ENCODE results near the gene SOX8.

SOX8 gene

DNA sequence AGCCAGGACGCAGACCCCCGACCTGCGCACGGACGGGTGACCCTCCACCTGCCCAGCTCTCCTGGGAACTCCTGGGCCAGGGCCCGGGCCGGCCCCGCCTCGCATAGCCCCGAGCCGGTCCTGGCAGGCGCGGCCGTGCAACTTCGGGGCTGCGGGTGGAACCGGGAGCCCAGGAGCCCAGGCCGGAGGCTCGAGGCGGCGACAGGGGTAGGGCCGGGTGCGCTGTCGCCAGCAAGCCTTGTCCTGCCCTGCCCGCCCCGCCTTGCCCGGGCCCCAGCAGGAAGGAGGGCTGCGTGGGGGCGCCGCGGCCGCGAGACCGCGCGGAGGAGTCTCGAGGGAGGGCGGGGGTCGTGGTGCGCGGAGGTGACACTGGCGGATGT lies 11.2 kb upstream of the SOX8 start (continued):
- TF ChIP-seq, protein P1, sequence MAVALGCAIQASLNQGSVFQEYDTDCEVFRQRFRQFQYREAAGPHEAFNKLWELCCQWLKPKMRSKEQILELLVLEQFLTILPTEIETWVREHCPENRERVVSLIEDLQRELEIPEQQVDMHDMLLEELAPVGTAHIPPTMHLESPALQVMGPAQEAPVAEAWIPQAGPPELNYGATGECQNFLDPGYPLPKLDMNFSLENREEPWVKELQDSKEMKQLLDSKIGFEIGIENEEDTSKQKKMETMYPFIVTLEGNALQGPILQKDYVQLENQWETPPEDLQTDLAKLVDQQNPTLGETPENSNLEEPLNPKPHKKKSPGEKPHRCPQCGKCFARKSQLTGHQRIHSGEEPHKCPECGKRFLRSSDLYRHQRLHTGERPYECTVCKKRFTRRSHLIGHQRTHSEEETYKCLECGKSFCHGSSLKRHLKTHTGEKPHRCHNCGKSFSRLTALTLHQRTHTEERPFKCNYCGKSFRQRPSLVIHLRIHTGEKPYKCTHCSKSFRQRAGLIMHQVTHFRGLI (tag by site-specific recombination; IDR thresholded peaks at IDR 0.05): no peak
- TF ChIP-seq, protein P2, sequence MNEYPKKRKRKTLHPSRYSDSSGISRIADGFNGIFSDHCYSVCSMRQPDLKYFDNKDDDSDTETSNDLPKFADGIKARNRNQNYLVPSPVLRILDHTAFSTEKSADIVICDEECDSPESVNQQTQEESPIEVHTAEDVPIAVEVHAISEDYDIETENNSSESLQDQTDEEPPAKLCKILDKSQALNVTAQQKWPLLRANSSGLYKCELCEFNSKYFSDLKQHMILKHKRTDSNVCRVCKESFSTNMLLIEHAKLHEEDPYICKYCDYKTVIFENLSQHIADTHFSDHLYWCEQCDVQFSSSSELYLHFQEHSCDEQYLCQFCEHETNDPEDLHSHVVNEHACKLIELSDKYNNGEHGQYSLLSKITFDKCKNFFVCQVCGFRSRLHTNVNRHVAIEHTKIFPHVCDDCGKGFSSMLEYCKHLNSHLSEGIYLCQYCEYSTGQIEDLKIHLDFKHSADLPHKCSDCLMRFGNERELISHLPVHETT (tag by site-specific recombination; IDR thresholded peaks at IDR 0.05): no peak
- TF ChIP-seq ZNF558 (tag by site-specific recombination; IDR thresholded peaks at IDR 0.05) (no peak), ZNF335 (tag by site-specific recombination; conservative IDR thresholded peaks at IDR 0.05) (no peak), ZNF792 (tag by site-specific recombination; IDR thresholded peaks at IDR 0.05) (no peak), ZFP69B (tag by site-specific recombination; IDR thresholded peaks at IDR 0.05) (no peak), ZNF623 (tag by site-specific recombination; IDR thresholded peaks at IDR 0.05) (no peak), ZNF544 (tag by site-specific recombination; IDR thresholded peaks at IDR 0.05) (no peak), ZNF324 (tag by site-specific recombination; IDR thresholded peaks at IDR 0.05) (0 out of 2 replicates have a peak, but pooled peaks have one; percentile 36), ZNF747 (tag by site-specific recombination; IDR thresholded peaks at IDR 0.05) (no peak), ZXDB (tag by site-specific recombination; IDR thresholded peaks at IDR 0.05) (no peak), ZNF521 (tag by site-specific recombination; IDR thresholded peaks at IDR 0.05) (no peak), ZBTB1 (tag by site-specific recombination; IDR thresholded peaks at IDR 0.05) (no peak), HOXD13 (CRISPR knock-in tag; IDR thresholded peaks at IDR 0.05; ENCODE audit: borderline replicate concordance) (no peak), ZNF514 (tag by site-specific recombination; IDR thresholded peaks at IDR 0.05) (no peak), GLIS2 (tag by site-specific recombination; IDR thresholded peaks at IDR 0.05) (no peak; the same call in 1 of the 2 replicates), ZNF416 (tag by site-specific recombination; IDR thresholded peaks at IDR 0.05) (no peak), ZNF354C (tag by site-specific recombination; IDR thresholded peaks at IDR 0.05; ENCODE audit: borderline replicate concordance, low read depth) (no peak), ZNF624 (tag by site-specific recombination; IDR thresholded peaks at IDR 0.05) (no peak), ZNF274 (IDR thresholded peaks at IDR 0.05; ENCODE audit: low read length) (no peak), ZNF274 (tag by site-specific recombination; IDR thresholded peaks at IDR 0.05; ENCODE audit: borderline replicate concordance) (no peak), ZNF658 (tag by site-specific recombination; IDR thresholded peaks at IDR 0.05) (no peak)
- TF ChIP-seq, protein P3, sequence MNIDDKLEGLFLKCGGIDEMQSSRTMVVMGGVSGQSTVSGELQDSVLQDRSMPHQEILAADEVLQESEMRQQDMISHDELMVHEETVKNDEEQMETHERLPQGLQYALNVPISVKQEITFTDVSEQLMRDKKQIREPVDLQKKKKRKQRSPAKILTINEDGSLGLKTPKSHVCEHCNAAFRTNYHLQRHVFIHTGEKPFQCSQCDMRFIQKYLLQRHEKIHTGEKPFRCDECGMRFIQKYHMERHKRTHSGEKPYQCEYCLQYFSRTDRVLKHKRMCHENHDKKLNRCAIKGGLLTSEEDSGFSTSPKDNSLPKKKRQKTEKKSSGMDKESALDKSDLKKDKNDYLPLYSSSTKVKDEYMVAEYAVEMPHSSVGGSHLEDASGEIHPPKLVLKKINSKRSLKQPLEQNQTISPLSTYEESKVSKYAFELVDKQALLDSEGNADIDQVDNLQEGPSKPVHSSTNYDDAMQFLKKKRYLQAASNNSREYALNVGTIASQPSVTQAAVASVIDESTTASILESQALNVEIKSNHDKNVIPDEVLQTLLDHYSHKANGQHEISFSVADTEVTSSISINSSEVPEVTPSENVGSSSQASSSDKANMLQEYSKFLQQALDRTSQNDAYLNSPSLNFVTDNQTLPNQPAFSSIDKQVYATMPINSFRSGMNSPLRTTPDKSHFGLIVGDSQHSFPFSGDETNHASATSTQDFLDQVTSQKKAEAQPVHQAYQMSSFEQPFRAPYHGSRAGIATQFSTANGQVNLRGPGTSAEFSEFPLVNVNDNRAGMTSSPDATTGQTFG (tag by site-specific recombination; IDR thresholded peaks at IDR 0.05; ENCODE audit: borderline replicate concordance): no peak
- TF ChIP-seq, protein P4, sequence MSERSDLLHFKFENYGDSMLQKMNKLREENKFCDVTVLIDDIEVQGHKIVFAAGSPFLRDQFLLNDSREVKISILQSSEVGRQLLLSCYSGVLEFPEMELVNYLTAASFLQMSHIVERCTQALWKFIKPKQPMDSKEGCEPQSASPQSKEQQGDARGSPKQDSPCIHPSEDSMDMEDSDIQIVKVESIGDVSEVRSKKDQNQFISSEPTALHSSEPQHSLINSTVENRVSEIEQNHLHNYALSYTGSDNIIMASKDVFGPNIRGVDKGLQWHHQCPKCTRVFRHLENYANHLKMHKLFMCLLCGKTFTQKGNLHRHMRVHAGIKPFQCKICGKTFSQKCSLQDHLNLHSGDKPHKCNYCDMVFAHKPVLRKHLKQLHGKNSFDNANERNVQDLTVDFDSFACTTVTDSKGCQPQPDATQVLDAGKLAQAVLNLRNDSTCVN (tag by site-specific recombination; optimal IDR thresholded peaks at IDR 0.05): peak; percentile 92
- TF ChIP-seq, protein P5, sequence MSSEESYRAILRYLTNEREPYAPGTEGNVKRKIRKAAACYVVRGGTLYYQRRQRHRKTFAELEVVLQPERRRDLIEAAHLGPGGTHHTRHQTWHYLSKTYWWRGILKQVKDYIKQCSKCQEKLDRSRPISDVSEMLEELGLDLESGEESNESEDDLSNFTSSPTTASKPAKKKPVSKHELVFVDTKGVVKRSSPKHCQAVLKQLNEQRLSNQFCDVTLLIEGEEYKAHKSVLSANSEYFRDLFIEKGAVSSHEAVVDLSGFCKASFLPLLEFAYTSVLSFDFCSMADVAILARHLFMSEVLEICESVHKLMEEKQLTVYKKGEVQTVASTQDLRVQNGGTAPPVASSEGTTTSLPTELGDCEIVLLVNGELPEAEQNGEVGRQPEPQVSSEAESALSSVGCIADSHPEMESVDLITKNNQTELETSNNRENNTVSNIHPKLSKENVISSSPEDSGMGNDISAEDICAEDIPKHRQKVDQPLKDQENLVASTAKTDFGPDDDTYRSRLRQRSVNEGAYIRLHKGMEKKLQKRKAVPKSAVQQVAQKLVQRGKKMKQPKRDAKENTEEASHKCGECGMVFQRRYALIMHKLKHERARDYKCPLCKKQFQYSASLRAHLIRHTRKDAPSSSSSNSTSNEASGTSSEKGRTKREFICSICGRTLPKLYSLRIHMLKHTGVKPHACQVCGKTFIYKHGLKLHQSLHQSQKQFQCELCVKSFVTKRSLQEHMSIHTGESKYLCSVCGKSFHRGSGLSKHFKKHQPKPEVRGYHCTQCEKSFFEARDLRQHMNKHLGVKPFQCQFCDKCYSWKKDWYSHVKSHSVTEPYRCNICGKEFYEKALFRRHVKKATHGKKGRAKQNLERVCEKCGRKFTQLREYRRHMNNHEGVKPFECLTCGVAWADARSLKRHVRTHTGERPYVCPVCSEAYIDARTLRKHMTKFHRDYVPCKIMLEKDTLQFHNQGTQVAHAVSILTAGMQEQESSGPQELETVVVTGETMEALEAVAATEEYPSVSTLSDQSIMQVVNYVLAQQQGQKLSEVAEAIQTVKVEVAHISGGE (tag by site-specific recombination; conservative IDR thresholded peaks at IDR 0.05; ENCODE audit: low read depth): no peak
- TF ChIP-seq, protein P6, sequence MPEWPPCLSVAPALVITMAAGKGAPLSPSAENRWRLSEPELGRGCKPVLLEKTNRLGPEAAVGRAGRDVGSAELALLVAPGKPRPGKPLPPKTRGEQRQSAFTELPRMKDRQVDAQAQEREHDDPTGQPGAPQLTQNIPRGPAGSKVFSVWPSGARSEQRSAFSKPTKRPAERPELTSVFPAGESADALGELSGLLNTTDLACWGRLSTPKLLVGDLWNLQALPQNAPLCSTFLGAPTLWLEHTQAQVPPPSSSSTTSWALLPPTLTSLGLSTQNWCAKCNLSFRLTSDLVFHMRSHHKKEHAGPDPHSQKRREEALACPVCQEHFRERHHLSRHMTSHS (tag by site-specific recombination; IDR thresholded peaks at IDR 0.05): no peak
- TF ChIP-seq, protein P7, sequence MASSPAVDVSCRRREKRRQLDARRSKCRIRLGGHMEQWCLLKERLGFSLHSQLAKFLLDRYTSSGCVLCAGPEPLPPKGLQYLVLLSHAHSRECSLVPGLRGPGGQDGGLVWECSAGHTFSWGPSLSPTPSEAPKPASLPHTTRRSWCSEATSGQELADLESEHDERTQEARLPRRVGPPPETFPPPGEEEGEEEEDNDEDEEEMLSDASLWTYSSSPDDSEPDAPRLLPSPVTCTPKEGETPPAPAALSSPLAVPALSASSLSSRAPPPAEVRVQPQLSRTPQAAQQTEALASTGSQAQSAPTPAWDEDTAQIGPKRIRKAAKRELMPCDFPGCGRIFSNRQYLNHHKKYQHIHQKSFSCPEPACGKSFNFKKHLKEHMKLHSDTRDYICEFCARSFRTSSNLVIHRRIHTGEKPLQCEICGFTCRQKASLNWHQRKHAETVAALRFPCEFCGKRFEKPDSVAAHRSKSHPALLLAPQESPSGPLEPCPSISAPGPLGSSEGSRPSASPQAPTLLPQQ (tag by site-specific recombination; IDR thresholded peaks at IDR 0.05): peak; percentile 70

Data from HEK293 (cell line).